Mesenchymal stem cell (in vitro differentiated cells and primary cell): Measurements from ENCODE around the gene ZNF460.

Source experiments
- DNase-seq: peaks from one replicate; pipeline ENCODE4 v3.0.0-alpha.2; 2013
- H2AFZ ChIP-seq: one replicate; pipeline ENCODE4 v1.6.1; 2013; ENCODE audit warnings: low read depth, mild to moderate bottlenecking, control low read depth, inconsistent platforms, low read length, moderate library complexity
- H2AK5ac ChIP-seq: 2 replicates; pipeline ENCODE4 v1.6.1; 2013; ENCODE audit warnings: low read length, moderate library complexity, mild to moderate bottlenecking, inconsistent platforms; ENCODE audit not compliant: severe bottlenecking
- H2BK120ac ChIP-seq: one replicate; pipeline ENCODE4 v1.6.1; 2013; ENCODE audit warnings: low read depth, mild to moderate bottlenecking, inconsistent platforms, low read length, moderate library complexity
- H2BK12ac ChIP-seq, 2 experiments: one replicate each; pipeline ENCODE4 v1.6.1; 2013; ENCODE audit warnings: inconsistent platforms in 2 of 2, low read length in 2 of 2, mild to moderate bottlenecking in 2 of 2, moderate library complexity in 2 of 2, control low read depth in 1 of 2
- H2BK15ac ChIP-seq: one replicate; pipeline ENCODE4 v1.6.1; 2013; ENCODE audit warnings: mild to moderate bottlenecking, low read depth, inconsistent platforms; ENCODE audit not compliant: poor library complexity, severe bottlenecking
- H2BK5ac ChIP-seq: 2 replicates; pipeline ENCODE4 v1.6.1; 2013; ENCODE audit warnings: low read depth, mild to moderate bottlenecking, low read length, control low read depth, inconsistent platforms; ENCODE audit not compliant: poor library complexity, severe bottlenecking
- H3K14ac ChIP-seq, 2 experiments: one replicate each; pipeline ENCODE4 v1.6.1; 2013; ENCODE audit warnings: inconsistent platforms in 2 of 2, low read length in 2 of 2, control low read depth in 1 of 2, mild to moderate bottlenecking in 1 of 2, moderate library complexity in 1 of 2
- H3K18ac ChIP-seq, 2 experiments: one replicate each; pipeline ENCODE4 v1.6.1; 2013; ENCODE audit warnings: inconsistent platforms in 2 of 2, low read length in 2 of 2, control low read depth in 1 of 2, low read depth in 1 of 2, mild to moderate bottlenecking in 1 of 2
- H3K23ac ChIP-seq, 2 experiments: one replicate each; pipeline ENCODE4 v1.6.1; 2013; ENCODE audit warnings: inconsistent platforms in 2 of 2, low read length in 2 of 2, mild to moderate bottlenecking in 2 of 2, moderate library complexity in 2 of 2, control low read depth in 1 of 2
- H3K27ac ChIP-seq: 2 replicates; pipeline ENCODE4 v1.5.1; 2013; ENCODE audit warnings: mild to moderate bottlenecking, moderate library complexity, low read length, control low read depth, inconsistent platforms; ENCODE audit not compliant: poor library complexity, severe bottlenecking
- H3K27me3 ChIP-seq, 2 experiments: 2 replicates each; pipeline versions ENCODE4 v1.6.1 to v1.7.0; 2013; ENCODE audit warnings: low read length in 2 of 2, mild to moderate bottlenecking in 2 of 2, moderate library complexity in 2 of 2, control low read depth in 1 of 2, inconsistent platforms in 1 of 2; ENCODE audit not compliant: control insufficient read depth in 1 of 2, insufficient read depth in 1 of 2
- H3K36me3 ChIP-seq, 2 experiments: 2 replicates each; pipeline versions ENCODE4 v1.6.1 to v1.7.0; 2013; ENCODE audit warnings: low read length in 2 of 2, control low read depth in 1 of 2, inconsistent platforms in 1 of 2, low read depth in 1 of 2, mild to moderate bottlenecking in 1 of 2; ENCODE audit not compliant: insufficient read depth in 2 of 2, control insufficient read depth in 1 of 2
- H3K4ac ChIP-seq, 2 experiments: one replicate each; pipeline ENCODE4 v1.6.1; 2013; ENCODE audit warnings: inconsistent platforms in 2 of 2, low read length in 2 of 2, mild to moderate bottlenecking in 2 of 2, moderate library complexity in 2 of 2, control low read depth in 1 of 2, low read depth in 1 of 2
- H3K4me1 ChIP-seq: 2 replicates; pipeline ENCODE4 v1.6.1; 2013; ENCODE audit warnings: low read depth, low read length, control low read depth; ENCODE audit not compliant: control insufficient read depth, insufficient read depth
- H3K4me2 ChIP-seq: 2 replicates; pipeline ENCODE4 v1.6.1; 2013; ENCODE audit warnings: low read length, mild to moderate bottlenecking, inconsistent platforms; ENCODE audit not compliant: poor library complexity, severe bottlenecking
- H3K4me3 ChIP-seq, 2 experiments: 2 replicates each; pipeline versions ENCODE4 v1.5.1 to v1.7.0; 2013; ENCODE audit warnings: low read length in 2 of 2, mild to moderate bottlenecking in 2 of 2, control low read depth in 1 of 2, low read depth in 1 of 2; ENCODE audit not compliant: insufficient read depth in 1 of 2
- H3K79me1 ChIP-seq: replicated peaks from 2 replicates; pipeline ENCODE4 v1.6.1; 2013; ENCODE audit warnings: mild to moderate bottlenecking, control low read depth, low read length, inconsistent platforms; ENCODE audit not compliant: poor library complexity, severe bottlenecking
- H3K9ac ChIP-seq: 2 replicates; pipeline ENCODE4 v1.7.0; 2013; ENCODE audit warnings: mild to moderate bottlenecking, low read length, moderate library complexity
- H3K9me3 ChIP-seq: 2 replicates; pipeline ENCODE4 v1.7.0; 2013; ENCODE audit warnings: mild to moderate bottlenecking, low read length; ENCODE audit not compliant: control insufficient read depth
- H4K8ac ChIP-seq: one replicate; pipeline ENCODE4 v1.6.1; 2013; ENCODE audit warnings: inconsistent platforms, mild to moderate bottlenecking, low read length, moderate library complexity
- H4K91ac ChIP-seq: one replicate; pipeline ENCODE4 v1.6.1; 2013; ENCODE audit warnings: mild to moderate bottlenecking, low read length, inconsistent platforms
- WGBS: methylation state at CpG from one replicate; pipeline ENCODE4 v1.1.7; 2013; ENCODE audit warnings: mixed read lengths; 5-methylcytosine and 5-hydroxymethylcytosine counted together

Gene ZNF460

DNA sequence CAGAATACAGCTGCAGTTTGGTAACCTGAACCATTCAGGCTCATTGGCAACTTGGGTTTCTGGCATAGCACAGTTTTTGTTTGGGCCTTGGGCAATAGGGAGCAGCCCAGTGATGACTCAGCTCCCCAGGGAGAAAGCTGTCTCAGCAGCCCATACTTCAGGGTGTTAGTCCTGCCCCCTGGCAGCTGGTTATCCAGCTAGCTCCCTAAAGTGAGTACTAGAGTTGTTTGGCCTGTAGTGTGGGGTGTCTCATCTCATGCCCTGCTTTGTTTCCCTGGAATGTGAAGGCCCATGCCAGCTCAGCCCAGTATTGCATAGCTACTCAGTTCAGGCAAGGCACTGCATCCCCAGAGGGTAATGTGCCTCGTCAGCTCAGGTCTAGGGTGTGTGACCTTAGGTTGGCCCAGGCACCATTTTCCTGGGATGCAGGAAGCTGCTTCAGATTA, 21.8 kb downstream of the ZNF460 start:
- Histone ChIP-seq H2BK5ac (no peak overlapping the region), H2AK5ac (peak overlapping the region; percentile 11)
- 84% methylated on average over 1 of the region's 1 CpG for WGBS

DNA sequence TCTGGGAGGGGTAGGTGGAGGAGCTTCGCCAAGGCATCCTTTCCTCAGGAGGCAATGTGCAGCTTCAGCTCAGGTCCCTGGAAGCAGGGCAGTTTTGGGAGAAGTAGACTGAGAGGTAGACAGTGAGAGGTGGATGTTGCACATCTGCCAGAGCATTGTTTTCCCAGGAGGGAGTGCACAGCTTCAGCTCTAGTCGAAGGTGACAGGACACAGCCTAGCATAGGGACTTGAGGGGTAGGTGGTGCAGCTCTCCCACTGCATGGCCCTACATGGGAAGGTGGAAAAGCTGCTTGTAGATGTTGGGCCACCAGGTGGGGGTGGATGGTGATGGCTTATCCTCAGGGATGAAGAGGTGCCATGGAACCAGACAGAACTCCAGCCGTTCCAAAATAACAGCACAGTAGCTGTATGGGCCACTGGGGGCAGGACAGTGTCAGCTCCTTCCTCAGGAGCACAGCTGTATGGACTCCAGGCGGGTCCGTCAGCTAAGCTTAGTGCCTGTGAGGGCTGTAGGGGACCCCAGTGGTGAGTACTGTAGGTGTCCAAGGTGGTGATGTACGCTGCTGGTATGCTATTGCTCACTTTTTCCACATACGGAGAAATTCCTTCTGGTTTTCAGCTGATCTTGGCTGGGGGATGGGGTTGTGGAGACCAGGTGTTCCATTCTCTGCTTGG, 22.6 kb downstream of the ZNF460 start:
- H4K8ac ChIP-seq, result no peak overlapping the region
- H2BK5ac ChIP-seq, result no peak overlapping the region
- no peak overlapping the region for H3K18ac ChIP-seq

More for the DNA sequence above, 21.8 kb downstream of the ZNF460 start:
- peaks cover 16% of the 10 kb centered on the region for H3K79me1 ChIP-seq
- H3K23ac ChIP-seq, result no peak overlapping the region
- H3K14ac ChIP-seq, result no peak overlapping the region
- no peak overlapping the region for H2AFZ ChIP-seq
- H4K91ac ChIP-seq, result peak overlapping the region; percentile 66
- peak overlapping the region; percentile 58 for H3K27ac ChIP-seq
- peak overlapping the region in 1 of 2 experiments; percentile 7 for H3K4me3 ChIP-seq
- peak; percentile 92 for DNase-seq
- H3K4me1 ChIP-seq, result peaks cover 17% of the 10 kb centered on the region
- no peaks in the 10 kb centered on the region for H3K27me3 ChIP-seq
- no peak overlapping the region for H3K18ac ChIP-seq
- H3K4ac ChIP-seq, result no peak overlapping the region
- H3K36me3 ChIP-seq, result peaks cover 18 to 53% of the 10 kb centered on the region in 2 experiments
- H3K4me2 ChIP-seq, result no peak overlapping the region
- H3K9ac ChIP-seq, result peak overlapping the region; percentile 20
- H2BK12ac ChIP-seq, result no peak overlapping the region
- H3K9me3 ChIP-seq, result no peaks in the 10 kb centered on the region
- H2BK120ac ChIP-seq, result no peak overlapping the region
- no peak overlapping the region for H2BK15ac ChIP-seq
- peak overlapping the region; percentile 70 for H4K8ac ChIP-seq

DNA sequence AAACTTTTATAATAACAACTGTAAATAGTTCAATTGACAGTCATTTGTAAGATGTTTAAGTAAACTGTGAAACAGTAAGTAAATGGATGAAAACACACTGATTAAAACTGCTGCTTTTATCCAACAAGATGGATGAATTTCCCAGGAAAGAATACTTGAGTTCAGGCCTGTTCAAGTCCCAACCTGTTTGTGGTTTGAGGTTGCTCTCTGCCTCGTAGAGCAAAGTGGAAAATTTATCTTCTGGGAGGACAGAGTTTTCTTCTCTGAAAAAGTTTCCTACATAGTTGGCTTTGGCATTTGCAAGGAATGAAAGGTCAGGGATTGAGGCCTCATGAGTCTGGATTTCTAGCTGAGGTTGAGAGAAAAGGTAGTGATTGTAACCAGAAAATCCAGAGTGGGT, 24.8 kb downstream of the ZNF460 start:
- WGBS, result 41% methylated on average over 1 of the region's 1 CpG
- Histone ChIP-seq H3K9ac (no peak overlapping the region), H2BK120ac (no peak overlapping the region), H3K9me3 (peaks cover 10% of the 10 kb centered on the region), H2AFZ (no peak overlapping the region), H3K4ac (no peak overlapping the region), H3K14ac (no peak overlapping the region), H3K4me1 (peaks cover 17% of the 10 kb centered on the region), H3K23ac (no peak overlapping the region), H3K4me3 (no peak overlapping the region), H3K4me2 (no peak overlapping the region), H3K79me1 (peaks cover 15% of the 10 kb centered on the region), H2BK5ac (no peak overlapping the region), H3K27ac (peak overlapping the region; percentile 1), H2BK15ac (no peak overlapping the region), H2BK12ac (no peak overlapping the region), H3K27me3 (no peaks in the 10 kb centered on the region), H2AK5ac (no peak overlapping the region), H4K8ac (no peak overlapping the region), H3K18ac (no peak overlapping the region), H4K91ac (no peak overlapping the region), H3K36me3 (peaks cover 15 to 37% of the 10 kb centered on the region in 2 experiments)
- DNase-seq, result peak; percentile 33

More for the DNA sequence above, 22.6 kb downstream of the ZNF460 start:
- no peak overlapping the region for H3K23ac ChIP-seq
- WGBS, result 77% methylated on average over 7 of the region's 7 CpGs
- H2BK120ac ChIP-seq, result no peak overlapping the region
- H3K4ac ChIP-seq, result no peak overlapping the region
- H3K9me3 ChIP-seq, result no peaks in the 10 kb centered on the region
- H3K4me2 ChIP-seq, result no peak overlapping the region
- H3K79me1 ChIP-seq, result peaks cover 16% of the 10 kb centered on the region
- peak overlapping the region; percentile 14 for H4K91ac ChIP-seq
- H3K14ac ChIP-seq, result no peak overlapping the region
- peak overlapping the region; percentile 18 for H2AK5ac ChIP-seq
- no peak overlapping the region for H2AFZ ChIP-seq
- peak overlapping the region in 1 of 2 experiments; percentile 40 for H2BK12ac ChIP-seq
- no peak overlapping the region for H2BK15ac ChIP-seq
- DNase-seq, result peak; percentile 53
- peaks cover 18 to 48% of the 10 kb centered on the region in 2 experiments for H3K36me3 ChIP-seq
- H3K27me3 ChIP-seq, result no peaks in the 10 kb centered on the region
- peak overlapping the region; percentile 20 for H3K9ac ChIP-seq
- H3K27ac ChIP-seq, result peak overlapping the region; percentile 21
- no peak overlapping the region for H3K4me3 ChIP-seq
- H3K4me1 ChIP-seq, result peaks cover 17% of the 10 kb centered on the region

DNA sequence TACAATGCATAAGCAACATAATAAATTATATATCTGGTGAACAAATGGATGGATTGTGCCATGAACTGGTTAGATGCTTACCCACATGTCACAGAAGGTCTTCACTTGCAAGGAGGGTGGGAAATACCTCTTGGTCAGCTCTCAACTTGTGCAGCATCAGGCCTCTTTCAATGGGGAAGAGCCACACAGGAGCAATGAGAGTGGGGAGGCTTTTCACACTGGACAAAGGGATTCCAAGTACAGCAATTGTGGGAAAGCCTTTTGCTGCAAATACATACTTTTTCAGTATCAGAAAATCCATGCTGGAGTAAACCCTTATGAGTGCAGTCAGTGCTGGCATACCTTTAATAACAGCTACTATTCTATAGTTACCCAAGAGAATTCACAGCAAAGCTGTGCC, 28.2 kb downstream of the ZNF460 start:
- Histone ChIP-seq H3K4me1 (no peaks in the 10 kb centered on the region), H3K27me3 (peaks cover 0 to 6% of the 10 kb centered on the region in 2 experiments), H3K18ac (no peak overlapping the region), H2AK5ac (no peak overlapping the region), H3K14ac (no peak overlapping the region), H3K9ac (no peak overlapping the region), H2BK120ac (no peak overlapping the region), H3K4ac (no peak overlapping the region), H2AFZ (no peak overlapping the region), H3K27ac (no peak overlapping the region), H3K23ac (no peak overlapping the region), H2BK15ac (no peak overlapping the region), H3K36me3 (peaks cover 3 to 18% of the 10 kb centered on the region in 2 experiments), H4K8ac (no peak overlapping the region), H2BK5ac (no peak overlapping the region), H3K79me1 (peaks cover 3% of the 10 kb centered on the region), H3K4me3 (no peak overlapping the region), H2BK12ac (no peak overlapping the region), H3K4me2 (no peak overlapping the region), H3K9me3 (peaks cover 10% of the 10 kb centered on the region), H4K91ac (no peak overlapping the region)
- DNase-seq, result no peak
